Activated CD4-positive, CD25-positive, alpha-beta regulatory T cell (primary cell): ENCODE data around the gene SUN2.

ENCODE experiments used
- DNase-seq, 4 experiments: peaks; one replicate each; lab custom pipeline; 2025; lab: John Stamatoyannopoulos, UW

SUN2 gene

DNA sequence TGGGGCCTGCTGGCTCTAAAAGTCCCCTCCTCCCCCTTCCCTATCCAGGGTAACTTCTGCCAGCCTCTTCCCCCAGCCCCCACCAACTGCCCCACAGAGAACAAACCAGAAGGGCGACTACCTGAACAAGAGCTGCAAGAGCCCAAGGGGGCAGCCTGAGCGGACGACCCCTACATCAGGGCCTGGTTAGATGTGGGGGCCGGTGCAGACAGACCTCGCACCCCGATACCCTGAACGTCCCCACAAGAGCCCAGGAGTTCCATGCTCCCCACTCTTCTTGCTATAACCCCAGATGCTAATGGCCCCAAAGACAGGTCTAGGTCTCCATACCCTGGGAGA, 20.7 kb downstream of the SUN2 start:
- DNase-seq, result no peak

DNA sequence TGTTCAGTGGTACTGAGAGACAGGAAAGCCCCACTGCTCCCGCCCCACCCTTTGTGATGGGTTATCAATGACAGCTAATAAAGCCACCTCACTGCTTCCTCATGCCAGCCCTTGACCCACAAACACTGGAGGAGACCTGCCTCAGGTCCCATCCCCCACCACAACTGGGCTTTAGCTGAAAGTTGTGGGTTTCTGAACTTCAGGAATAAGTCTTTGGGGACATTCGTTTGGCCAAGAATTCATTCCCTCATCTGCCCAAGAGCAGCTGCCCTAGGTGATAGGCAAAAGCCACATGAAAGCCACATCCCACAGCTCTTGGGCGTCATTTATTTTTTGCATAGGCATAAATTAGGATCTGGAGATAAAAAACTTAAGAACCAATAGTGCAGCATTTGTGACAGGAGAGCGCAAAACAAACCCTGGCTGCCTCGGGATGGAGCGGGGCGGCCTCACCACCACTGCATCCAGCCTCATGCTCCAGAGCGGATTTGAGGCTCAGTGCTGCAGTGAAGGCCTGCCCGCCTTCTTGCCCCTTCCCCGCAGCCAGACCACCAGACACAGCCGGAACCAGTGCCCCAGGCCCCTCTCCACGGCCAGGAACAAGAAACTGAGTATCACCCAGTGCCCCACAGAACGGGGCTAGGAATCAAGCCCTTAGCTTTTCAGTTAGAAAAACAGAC, 21.2 kb downstream of the SUN2 start:
- no peak for DNase-seq

DNA sequence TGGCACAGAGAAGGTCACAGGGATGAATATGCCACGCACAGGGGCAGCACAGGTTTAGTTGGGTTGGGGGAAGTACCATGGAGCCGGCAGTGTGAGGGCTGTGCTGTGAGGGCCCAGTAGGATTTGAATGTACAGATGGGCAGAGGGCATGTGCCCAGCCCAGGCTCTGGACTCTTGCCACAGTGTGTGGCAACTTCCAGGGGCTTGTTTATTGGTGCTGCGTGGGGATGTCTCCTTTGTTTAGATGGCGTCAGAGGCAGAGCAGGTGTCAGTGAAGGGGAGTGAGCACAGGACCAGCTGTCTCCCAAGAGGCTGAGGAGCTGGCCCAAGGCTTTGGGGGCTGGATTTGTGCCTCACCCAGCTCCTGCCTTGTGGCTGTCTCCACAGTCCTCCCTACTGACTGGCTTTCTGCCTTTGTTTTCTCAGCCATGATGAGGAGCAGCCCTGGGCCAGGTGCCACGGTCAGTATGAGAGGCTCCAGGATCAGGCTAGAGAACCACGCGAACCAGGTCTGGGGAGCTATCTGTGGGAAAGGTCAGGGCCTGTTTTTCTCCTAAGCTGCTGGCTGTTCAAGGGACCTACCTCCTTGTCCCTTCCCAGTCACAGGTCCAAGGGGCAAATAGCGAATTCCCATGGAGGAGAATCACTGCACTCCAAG, 21.9 kb downstream of the SUN2 start:
- no peak for DNase-seq

DNA sequence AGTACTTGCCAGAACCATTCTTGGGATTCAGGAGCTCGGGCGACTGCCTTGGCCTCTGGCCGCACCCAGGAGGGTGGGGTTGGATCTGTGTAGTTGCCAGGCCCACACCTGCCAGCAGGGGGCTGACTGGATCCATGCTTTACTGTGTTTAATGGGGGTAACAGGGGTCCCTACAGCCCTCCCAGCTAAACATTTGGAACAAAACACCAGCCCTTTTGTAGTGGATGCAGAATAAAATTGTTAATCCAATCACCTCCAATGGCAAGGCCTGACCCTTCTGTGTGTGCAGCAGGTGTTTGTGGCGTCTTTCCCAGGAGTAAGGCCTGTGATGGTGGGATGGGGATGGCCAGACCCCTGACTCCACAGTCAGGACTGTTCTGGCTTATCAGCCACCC, 22.5 kb downstream of the SUN2 start:
- DNase-seq, result peak in 1 of 4 experiments; percentile 34

DNA sequence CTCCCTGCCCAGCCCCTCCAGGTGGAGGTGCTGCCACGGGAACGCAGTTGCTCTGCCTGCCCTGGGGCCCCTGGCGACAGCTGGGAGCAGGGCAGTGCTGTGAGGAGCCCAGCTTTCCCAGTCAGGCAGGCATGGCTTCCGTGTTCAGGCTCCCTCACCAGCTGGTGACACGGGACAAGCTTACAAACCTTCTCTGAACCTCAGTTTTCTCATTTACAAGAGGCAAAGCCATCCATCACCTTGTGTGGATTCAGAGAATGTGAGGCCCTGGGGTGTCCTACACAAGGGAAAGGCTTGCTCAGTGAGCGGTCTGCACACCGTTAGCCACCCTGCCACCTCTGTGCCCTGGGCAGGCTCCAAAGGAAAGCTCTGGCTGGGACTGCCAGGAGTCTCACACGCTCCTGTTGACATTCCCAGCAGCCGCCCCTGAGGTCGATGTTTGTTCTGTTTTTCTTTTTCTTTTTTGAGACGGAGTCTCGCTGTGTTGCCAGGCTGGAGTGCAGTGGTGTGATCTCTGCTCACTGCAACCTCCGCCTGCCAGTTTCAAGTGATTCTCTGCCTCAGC, 23.5 kb downstream of the SUN2 start:
- no peak for DNase-seq

DNA sequence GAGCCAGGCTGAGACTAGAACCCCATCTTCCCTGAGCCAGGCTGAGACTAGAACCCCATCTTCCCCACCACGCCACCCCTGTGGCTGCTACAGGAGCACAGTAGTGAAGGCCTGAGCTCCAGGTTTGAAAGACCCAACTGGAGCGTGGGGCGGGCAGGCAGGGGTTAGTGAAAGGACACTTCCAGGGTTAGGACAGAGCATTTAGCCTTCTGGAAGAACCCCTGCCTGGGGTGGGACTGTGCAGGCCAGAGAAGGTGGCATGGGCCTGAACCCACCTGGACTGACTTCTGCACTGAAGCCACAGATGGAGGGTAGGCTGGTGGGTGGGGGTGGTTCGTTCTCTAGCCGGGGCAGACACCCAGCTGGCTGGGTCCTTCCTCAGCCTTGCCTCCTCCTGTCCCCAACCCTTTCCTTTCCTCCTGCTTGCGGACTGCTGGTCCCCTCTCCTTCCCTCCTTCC, 24.1 kb downstream of the SUN2 start:
- DNase-seq, result no peak

DNA sequence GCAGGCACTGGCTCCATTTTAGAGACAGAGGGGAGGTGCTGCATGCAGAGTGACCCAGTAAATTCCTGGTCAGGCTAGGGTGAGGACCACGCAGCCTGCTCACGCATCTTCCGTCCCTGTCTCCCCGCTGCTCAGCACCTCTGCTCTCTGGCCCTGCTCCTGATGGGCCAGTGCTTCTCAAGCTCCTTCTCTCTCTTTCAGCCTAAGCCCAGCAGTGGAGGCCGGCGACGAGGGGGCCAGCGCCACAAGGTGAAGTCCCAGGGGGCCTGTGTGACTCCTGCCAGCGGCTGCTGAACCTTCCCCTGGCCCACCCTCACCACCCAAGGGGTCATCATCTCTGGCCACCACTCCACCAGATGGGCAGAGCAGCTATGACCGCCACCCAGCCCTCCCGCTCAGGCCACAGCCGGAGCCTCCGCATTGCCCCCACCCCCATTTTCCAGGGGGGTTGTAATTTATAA, 25.4 kb downstream of the SUN2 start:
- DNase-seq, result no peak

DNA sequence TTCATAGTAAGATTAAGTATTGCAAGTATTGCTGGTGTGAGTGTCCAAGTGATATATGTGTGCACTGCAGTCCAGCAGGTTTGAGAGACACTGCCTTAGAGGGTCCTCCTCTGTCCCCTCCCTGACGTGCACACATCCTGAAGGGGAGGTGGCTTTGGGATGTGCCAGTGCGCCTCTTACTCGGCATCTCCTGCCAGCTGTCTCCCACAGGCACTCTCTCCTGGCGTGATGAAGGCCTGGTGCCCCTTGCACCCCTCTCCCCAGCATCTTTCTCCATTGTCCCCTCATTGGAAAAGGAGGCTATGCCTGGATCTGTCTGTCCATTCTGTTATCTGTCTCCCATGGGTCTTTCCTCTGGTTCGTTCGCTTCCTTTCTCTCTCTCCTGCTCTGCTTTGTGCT, 25.9 kb downstream of the SUN2 start:
- no peak for DNase-seq

DNA sequence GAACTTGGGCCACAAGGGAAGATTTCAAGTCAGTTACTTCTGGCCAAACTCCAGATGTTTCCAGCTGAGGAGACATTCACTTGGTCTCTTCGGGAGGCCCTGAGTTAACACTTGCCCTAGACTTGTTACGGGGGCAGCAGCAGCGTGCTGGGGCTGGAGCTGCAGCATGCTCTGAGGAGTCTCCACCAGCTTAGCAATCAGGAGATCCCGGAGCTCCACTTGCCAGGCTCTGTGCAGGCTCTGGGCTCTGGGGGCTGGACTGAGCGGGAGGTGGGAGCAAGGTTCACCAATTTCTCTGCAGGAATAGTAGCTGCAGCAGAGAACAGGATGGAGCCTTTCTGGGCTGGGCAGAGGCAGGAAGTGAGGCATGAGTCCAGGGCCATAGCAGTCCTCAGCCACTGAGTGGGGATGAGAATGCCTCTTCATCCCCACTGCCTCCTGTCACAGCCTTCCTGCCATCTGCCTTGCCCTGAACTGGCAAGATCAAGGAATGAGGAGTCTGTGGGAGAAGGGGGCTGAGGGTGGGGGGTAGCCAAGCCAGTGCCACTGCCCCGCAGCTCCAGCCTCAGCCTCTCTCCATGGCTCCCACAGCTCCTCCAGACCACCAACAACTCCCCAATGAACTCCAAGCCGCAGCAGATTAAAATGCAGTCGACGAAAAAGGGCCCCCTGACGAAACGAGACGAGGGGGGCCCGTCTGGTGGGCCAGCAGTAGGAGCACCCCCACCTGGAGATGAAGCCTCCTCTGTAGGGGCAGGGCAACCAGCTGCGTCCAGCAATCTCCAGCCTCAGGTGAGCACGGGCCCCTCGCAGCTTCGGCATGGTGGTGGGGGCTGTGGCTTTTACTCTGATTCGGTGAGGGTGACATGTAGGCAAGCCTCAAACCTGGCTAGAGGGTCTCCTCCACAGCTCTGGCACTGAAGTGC, 26.7 kb downstream of the SUN2 start:
- DNase-seq, result no peak

DNA sequence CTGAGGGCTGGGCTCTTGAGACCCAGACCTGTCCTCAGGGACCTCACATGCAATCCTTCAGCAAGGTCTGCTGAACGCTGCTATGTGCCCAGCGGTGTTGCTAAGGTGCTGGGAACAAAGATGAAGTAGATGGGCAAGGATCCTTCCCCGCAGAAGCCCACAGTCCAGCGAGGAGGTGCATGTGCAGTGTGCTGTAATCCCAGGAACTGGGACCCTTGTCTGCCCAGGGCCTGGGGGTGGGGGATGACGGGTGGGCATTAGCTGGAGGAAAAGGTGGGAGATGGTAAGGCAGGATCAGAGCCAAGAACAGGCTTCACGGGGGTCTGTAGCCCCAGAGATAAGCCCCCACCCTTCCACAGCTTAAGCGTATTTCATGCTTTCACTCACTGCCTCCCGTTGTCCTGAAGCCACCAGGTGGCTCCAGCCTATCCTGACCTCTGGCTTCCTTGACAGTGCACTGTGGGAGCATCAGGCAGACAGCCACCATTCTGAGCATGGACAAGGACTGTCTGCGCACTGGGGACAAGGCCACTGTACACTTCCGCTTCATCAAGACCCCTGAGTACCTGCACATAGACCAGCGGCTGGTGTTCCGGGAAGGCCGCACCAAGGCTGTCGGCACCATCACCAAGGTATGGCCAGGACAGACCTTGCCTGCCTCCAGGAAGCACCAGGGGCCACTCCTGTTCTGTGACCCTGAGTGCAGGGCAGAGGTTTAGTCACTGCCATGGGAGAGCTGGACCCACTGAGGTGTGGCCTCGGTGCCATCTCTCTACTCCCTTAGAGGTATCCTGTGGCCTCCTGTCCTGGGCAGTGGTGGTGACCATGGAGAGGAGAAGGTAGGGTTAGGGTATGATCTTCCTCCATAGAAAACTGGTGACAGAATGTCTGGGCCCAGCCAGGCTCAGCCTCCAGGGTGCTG, 28.0 kb downstream of the SUN2 start:
- no peak for DNase-seq

DNA sequence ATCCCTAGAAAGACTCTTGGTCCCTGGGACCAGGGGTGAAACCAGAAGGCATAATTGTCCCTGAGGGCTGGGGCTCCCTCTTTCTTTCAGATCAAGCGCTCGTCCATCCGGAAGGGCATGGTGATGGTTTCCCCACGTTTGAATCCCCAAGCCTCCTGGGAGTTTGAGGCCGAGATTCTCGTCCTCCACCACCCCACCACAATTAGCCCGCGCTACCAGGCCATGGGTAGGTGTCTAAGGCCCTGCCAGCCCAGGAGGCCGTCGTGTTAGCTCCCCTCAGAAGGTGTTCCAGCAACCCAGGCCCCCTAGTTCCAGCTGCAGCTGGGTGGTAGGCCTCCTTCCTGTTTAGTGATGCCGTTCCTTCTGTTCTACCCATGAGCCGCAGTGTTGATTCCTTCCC, 28.7 kb downstream of the SUN2 start:
- DNase-seq, result no peak

DNA sequence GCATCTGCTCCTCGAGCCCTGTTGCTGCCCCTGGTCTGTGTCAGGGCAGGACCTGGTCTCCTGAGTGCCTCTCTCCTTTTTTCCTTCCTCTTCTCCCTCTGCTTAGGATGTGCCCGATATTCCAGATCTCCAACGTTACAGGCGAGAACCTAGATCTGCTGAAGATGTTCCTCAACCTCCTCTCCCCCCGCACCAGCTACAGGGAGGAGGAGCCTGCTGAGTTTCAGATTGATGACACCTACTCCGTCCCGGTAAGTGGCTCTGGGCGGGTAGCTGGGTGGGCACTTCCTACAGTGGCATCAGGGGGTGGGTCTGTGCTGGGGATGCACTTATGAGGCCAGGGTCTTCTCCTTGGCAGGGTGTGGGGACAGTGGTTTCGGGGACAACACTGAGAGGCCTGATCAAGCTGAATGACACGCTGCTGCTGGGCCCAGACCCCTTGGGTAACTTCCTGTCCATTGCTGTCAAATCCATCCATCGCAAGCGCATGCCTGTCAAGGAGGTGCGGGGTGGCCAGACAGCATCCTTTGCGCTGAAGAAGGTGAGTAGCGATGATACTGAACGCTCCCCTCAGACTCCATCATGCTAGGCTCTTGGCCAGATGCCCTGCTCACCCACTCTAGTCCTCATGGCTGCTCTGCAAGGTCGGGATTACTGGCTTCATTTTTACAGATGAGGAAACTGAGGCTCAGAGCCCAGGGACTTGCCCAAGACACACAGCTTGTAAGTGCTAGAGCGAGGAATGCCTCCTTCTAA, 29.7 kb downstream of the SUN2 start:
- DNase-seq, result no peak

DNA sequence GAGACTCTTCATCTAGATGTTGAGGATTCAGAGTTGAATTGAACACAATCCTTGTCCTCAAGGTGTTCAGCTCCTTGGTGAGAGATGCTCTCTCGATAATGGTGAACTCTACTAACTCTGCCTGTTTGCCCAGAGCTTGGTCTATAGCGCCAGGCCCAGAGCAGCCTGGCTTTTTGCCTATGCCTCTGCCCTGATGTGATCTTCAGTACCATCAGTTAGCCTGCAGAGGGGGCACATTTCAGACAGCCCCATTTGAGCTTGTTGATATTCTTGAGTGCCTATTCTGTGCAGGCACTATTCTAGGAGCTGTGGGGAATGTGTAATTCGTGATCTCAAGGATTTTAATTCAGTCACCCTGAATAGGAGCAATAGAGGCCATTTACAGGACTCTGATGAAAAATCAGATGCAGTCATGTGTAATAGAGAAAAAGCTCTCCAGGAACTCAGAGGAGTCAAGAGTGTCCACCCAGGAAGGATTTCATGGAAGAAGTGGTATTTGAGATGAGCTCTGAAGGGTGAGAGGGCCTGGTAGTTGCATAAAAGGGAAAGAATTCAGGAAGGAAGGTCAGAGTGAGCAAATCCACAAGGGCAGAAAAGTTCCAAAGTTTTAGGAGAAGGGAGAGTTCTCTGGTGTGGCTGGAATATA, 30.7 kb downstream of the SUN2 start:
- DNase-seq, result no peak

DNA sequence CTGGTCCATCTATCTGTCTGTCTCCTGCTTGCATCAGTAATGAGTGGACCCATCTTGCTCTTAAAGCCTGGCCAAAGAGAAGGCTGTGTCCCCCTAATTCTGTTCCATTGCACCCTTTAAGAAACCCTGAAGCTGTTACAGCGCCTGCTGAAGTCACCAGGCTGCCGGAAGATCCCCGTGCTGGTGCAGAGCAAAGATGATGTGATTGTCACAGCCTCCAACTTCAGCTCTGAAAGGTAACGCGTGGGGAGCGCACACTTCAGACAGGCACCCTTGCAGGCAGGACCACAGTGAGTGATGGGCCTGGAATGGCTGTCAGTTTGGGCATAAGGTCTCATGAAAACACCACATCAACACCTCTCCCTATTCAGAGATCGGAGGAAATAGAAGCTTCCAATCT, 31.6 kb downstream of the SUN2 start:
- no peak for DNase-seq

DNA sequence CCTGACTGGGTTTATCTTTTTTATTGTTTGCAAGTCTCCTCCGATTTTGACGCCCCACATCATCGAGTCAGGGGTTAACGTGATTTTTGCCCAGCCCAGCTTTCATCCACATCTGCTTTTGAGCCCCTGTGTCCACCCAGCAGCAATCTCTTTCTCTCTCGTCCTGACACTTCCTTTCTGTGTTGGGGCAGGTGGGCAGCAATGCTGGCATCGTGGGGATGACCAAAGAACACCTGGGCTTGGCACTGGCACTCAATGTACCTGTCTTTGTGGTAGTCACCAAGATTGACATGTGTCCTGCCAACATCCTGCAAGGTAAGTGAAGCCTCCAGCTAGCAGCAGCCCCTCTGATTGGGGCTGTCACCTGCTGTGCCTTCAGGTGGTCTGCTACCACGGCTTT, 34.2 kb downstream of the SUN2 start:
- no peak for DNase-seq

DNA sequence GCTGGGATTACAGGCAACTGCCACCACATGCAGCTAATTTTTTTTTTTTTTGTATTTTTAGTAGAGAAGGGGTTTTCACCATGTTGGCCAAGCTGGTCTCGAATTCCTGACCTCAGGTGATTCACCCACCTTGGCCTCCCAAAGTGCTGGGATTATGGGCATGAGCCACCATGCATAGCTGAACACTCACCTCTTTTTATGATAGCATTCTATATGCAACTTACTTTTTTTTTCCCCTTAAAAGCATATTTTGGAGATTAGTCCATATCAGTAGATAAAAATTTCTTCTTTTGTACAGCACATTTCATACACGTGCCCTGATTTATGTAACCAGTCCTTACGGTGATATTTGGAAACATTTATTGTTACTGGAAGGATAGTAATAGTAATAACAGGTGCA, 35.4 kb downstream of the SUN2 start:
- no peak for DNase-seq

DNA sequence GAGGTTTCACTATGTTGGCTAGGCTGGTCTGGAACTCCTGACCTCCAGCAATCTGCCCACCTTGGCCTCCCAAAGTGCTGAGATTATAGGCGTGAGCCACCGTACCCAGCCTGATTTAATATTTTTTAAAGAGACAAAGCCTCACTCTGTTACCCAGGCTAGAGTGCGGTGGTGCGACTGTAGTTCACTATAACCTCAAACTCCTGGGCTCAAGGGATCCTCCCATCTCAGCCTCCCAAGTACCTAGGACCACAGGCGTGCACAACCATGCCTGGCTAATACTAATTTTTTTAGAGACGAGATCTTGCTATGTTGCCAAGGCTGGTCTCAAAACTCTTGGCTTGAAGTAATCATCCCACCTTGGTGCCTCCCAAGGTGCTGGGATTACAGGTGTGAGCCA, 36.6 kb downstream of the SUN2 start:
- DNase-seq, result no peak

DNA sequence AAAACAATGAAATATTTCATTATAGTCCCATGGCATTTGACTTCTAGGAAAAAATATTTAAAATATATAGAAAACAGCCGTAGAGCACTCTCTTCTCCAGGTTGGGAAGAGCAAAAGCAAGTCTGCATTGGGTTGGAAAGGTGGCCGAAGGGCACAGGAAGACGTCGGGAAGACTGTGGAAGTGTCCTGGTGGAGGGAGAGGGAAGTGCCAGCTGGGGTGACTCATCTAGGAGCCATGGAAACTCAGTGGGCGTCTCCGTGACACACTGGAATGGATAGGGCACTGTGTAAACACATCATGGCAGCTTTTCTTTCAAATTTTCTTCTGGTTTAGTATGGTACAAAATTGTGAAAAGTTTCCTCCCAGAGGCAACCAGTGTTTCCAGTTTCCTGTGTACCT, 37.4 kb downstream of the SUN2 start:
- no peak for DNase-seq

DNA sequence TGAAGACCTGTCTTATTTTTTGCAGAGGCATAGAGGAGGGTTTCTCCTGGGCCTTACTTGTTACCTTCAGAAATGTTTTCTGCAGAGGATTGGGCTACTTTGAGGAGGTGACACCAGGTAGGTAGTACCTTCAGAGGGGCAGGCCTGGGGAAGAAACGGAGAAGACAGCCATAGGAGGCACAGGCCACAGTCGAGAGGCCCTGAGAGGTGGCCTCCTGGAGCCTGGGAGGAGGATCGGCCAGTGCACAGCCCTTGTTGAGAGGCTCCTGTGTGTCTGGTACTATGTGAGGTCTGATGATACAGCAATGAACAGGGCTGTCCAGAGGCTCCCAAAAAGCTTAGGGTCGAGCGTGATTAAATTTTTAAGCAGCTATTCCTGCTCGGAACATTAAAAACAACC, 38.6 kb downstream of the SUN2 start:
- no peak for DNase-seq

DNA sequence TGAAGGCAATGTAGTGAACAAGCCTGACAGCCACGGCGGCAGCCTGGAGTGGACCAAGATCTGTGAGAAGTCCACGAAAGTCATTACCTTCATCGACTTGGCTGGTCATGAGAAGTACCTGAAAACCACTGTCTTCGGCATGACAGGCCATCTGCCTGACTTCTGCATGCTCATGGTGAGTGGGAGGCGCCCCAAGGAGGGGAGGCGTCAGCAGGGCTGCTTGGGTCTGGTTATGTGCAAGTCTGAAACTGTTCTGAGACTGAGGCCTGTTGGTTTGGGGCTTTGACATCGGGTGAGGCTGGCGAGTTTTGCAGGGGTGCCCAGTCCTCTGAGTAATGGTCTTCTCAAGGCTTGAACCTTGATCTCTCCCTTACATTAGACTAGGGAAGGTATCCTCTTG, 39.0 kb downstream of the SUN2 start:
- no peak for DNase-seq
